Transverse colon (tissue), 4 donors: ENCODE measurements around the gene P4HA1. TPM values are rescaled to one million over a fixed set of nuclear protein-coding genes. Genes with fewer than 3 reads are reported as not detected.

Experiments
- DNase-seq: peaks from one replicate; pipeline ENCODE4 v3.0.0-alpha.2; 2019
- H3K27ac ChIP-seq, 4 donors: fragments of 200-600 bp; sonication (generic); 2 replicates each; pipeline ENCODE4 v1.5.1; 2016 to 2018; ENCODE audit warnings: inconsistent platforms in 4 of 4
- H3K27me3 ChIP-seq: fragments of 200-600 bp; sonication (generic); 2 replicates; pipeline ENCODE4 v1.5.1; 2017; ENCODE audit warnings: inconsistent platforms
- H3K36me3 ChIP-seq, 4 donors: fragments of 200-600 bp; sonication (generic); 2 replicates each; pipeline ENCODE4 v1.5.1; 2017 to 2019; ENCODE audit warnings: inconsistent platforms in 4 of 4
- H3K4me1 ChIP-seq, 4 donors: fragments of 200-600 bp; sonication (generic); 2 replicates each; pipeline ENCODE4 v1.5.1; 2017 to 2020; ENCODE audit warnings: inconsistent platforms in 4 of 4
- H3K4me3 ChIP-seq, 4 donors: fragments of 200-600 bp; sonication (generic); 1 replicate in 1 of 4; 2 replicates in 3 of 4; pipeline versions ENCODE4 v1.5.1 to v1.6.1; 2017 to 2019; ENCODE audit warnings: inconsistent platforms in 4 of 4
- H3K9me3 ChIP-seq, 2 donors: fragments of 200-600 bp; sonication (generic); 2 replicates each; pipeline ENCODE4 v1.5.1; 2017 to 2019; ENCODE audit warnings: inconsistent platforms in 2 of 2
- CTCF ChIP-seq, 5 experiments: fragments of 200-600 bp in 3 of 5; fragments of 450-650 bp in 2 of 5; sonication (generic) in 3 of 5; IDR thresholded peaks; 1 replicate in 2 of 5; 2 replicates in 3 of 5; pipeline ENCODE4 v1.5.1; 2016 to 2017; ENCODE audit warnings: antibody characterized with exemption in 5 of 5, inconsistent platforms in 3 of 5, mild to moderate bottlenecking in 2 of 5, moderate library complexity in 1 of 5
- EP300 ChIP-seq: sonication (generic); formaldehyde crosslinking; IDR thresholded peaks from one replicate; pipeline ENCODE4 v1.6.1; 2017; ENCODE audit warnings: antibody characterized with exemption, low read depth
- POLR2A ChIP-seq: fragments of 450-650 bp; IDR thresholded peaks from one replicate; pipeline ENCODE4 v1.6.1; 2016; ENCODE audit warnings: antibody characterized with exemption, mild to moderate bottlenecking, moderate library complexity
- POLR2AphosphoS5 ChIP-seq, 3 donors: sonication (generic); formaldehyde crosslinking; IDR thresholded peaks; one replicate each; pipeline ENCODE4 v1.6.1; 2016; ENCODE audit warnings: antibody characterized with exemption in 3 of 3
- WGBS, 2 donors: methylation state at CpG; one replicate each; pipeline ENCODE4 v1.1.5; 2018; ENCODE audit warnings: low coverage in 1 of 2; 5-methylcytosine and 5-hydroxymethylcytosine counted together
- in situ Hi-C, 4 donors: fragments of 200-750 bp; cut with MboI; loops; one replicate each; pipeline versions ENCODE4 v1.15.0 to v1.15.1; 2017; ENCODE audit warnings: low sequenced_read_pairs in 3 of 4, low pct_ligation_motif_present in 1 of 4, low pct_unique_long_range_greater_than_20kb in 1 of 4
- intact Hi-C: fragments of 100-400 bp; cut with DNase I; formaldehyde crosslinking; loops from one replicate; pipeline ENCODE4 v1.15.1; 2023; ENCODE audit warnings: low total_unique reads
- total RNA-seq, 4 donors: library from RNA; depleted of rRNA; stranded (reverse); fragments of >200 nt; gene quantifications; one replicate each; pipeline ENCODE4 v1.1.0, GENCODE V29; 2016

Gene P4HA1
- total RNA-seq, 4 donors from 2014 or later: 10.5 to 28.6 (median 14.4) TPM

GRCh38 chr10:73093922-73094850 lies 2.5 kb downstream of the P4HA1 start:
- intact Hi-C loops (no loop called here), in situ Hi-C loops (loop anchor here in 1 of 4 donors (10.0 kb wide), 1 partner anchor 71 kb away; the partner anchor contains the start of genes ECD and FAM149B1)
- H3K4me3 ChIP-seq: peak overlapping the region in 2 of 4 donors; percentile 74 to 96
- TF ChIP-seq CTCF (IDR thresholded peaks at IDR 0.05) (no peak), EP300 (no peak), POLR2A (no peak)
- H3K4me1 ChIP-seq: peaks cover 6 to 18% (median 10%) of the 10 kb centered on the region in 4 donors
- WGBS, 2 donors: 38 to 47% methylated on average over 2 of the region's 2 CpGs
- no peaks in the 10 kb centered on the region for H3K27me3 ChIP-seq
- peak overlapping the region; percentile 90 to 98 (median 96) for H3K27ac ChIP-seq
- no peaks in the 10 kb centered on the region for H3K9me3 ChIP-seq
- no peak for DNase-seq
- H3K36me3 ChIP-seq: no peaks in the 10 kb centered on the region

GRCh38 chr10:73092830-73093229 lies 3.8 kb downstream of the P4HA1 start:
- WGBS, 2 donors: 94% methylated on average over 3 of the region's 3 CpGs; no CpG with 5 or more reads in 1 of the 2 donors

GRCh38 chr10:73088304-73088703 lies 8.4 kb downstream of the P4HA1 start:
- H3K9me3 ChIP-seq: no peaks in the 10 kb centered on the region
- in situ Hi-C loops (no loop called here), intact Hi-C loops (no loop called here)
- H3K27me3 ChIP-seq: no peaks in the 10 kb centered on the region
- TF ChIP-seq EP300 (no peak), CTCF (IDR thresholded peaks at IDR 0.05) (no peak), POLR2AphosphoS5 (IDR thresholded peaks at IDR 0.05) (no peak), POLR2A (no peak)
- peaks cover 0 to 5% (median 3%) of the 10 kb centered on the region in 4 donors for H3K4me1 ChIP-seq
- no peak for DNase-seq
- H3K36me3 ChIP-seq: no peaks in the 10 kb centered on the region
- no peak overlapping the region for H3K4me3 ChIP-seq
- H3K27ac ChIP-seq: no peak overlapping the region

More at GRCh38 chr10:73092830-73093229, 3.8 kb downstream of the P4HA1 start:
- Histone ChIP-seq H3K4me3 (no peak overlapping the region), H3K4me1 (peaks cover 6 to 18% (median 10%) of the 10 kb centered on the region in 4 donors), H3K27me3 (no peaks in the 10 kb centered on the region), H3K36me3 (no peaks in the 10 kb centered on the region), H3K9me3 (no peaks in the 10 kb centered on the region), H3K27ac (no peak overlapping the region)
- no peak for DNase-seq
- TF ChIP-seq POLR2A: no peak
- TF ChIP-seq POLR2AphosphoS5 (IDR thresholded peaks at IDR 0.05): no peak
- TF ChIP-seq CTCF (IDR thresholded peaks at IDR 0.05): no peak
- no peak for TF ChIP-seq EP300
- in situ Hi-C loops: loop anchor here in 1 of 4 donors (10.0 kb wide), 1 partner anchor 72 kb away; the partner anchor contains the start of genes ECD and FAM149B1
- intact Hi-C loops: no loop called here

GRCh38 chr10:73086816-73087215 lies 9.8 kb downstream of the P4HA1 start:
- Histone ChIP-seq H3K4me1 (peaks cover 0 to 11% (median 7%) of the 10 kb centered on the region in 4 donors), H3K27me3 (no peaks in the 10 kb centered on the region), H3K4me3 (no peak overlapping the region), H3K27ac (no peak overlapping the region), H3K36me3 (no peaks in the 10 kb centered on the region), H3K9me3 (no peaks in the 10 kb centered on the region)
- TF ChIP-seq CTCF (IDR thresholded peaks at IDR 0.05) (no peak), POLR2AphosphoS5 (IDR thresholded peaks at IDR 0.05) (no peak), EP300 (no peak), POLR2A (no peak)
- in situ Hi-C loops (no loop called here), intact Hi-C loops (no loop called here)
- 59 to 63% methylated on average over 4 of the region's 4 CpGs for WGBS, 2 donors
- DNase-seq: no peak
